Stimulated activated CD8-positive, alpha-beta memory T cell treated with anti-CD3 and anti-CD28 coated beads, Interleukin-2, amount 100 ng/mL, for 48 hours (primary cell): Measurements from ENCODE around the gene PXYLP1.
A peak's percentile ranks its signal among the peaks of the same experiment; 100 is the strongest.

ENCODE experiments used
- DNase-seq, 2 donors: peaks; one replicate each; pipeline ENCODE4 v3.0.0-alpha.2; 2020; ENCODE audit warnings: low read depth in 2 of 2

PXYLP1 gene

DNA sequence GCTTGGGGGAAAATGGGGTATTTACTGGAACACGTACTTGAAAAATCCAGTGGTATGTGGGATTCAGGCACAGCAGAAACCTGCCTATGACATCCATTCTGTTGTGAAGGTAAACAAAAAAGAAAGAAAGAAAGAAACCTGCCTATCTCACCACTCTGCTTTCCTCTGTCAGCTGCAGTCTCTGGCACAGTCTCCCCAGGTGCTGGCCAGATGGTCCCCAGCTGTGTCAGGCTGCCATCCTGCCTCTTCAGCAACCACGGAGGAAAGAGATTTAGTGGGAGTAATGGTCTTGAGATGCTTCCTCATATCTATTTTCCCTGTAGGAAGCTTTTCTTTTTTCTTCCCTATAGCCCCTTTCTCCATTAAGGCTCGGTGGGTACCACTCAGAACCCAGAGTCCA lies 2.5 kb upstream of the PXYLP1 start:
- DNase-seq, result no peak

DNA sequence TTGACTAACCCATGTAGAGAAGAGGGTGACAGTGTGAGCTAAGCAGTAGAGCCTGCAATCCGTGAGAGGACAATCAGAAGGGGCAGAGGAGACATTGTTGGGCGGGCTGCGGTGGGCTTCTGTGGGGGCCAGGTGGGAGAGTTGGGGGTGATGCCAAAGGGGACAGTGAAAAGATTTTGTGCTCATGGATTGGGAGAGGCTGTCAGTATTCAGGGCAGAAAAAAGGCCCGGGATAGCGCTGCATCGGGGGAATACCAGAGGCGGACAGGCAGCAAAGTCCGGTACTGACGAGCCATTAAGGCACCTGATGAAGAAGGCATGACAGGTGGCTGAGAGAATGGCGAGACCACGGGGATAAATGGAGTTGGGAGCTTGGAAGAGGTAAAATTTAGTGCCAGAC lies 1.3 kb upstream of the PXYLP1 start:
- no peak for DNase-seq

DNA sequence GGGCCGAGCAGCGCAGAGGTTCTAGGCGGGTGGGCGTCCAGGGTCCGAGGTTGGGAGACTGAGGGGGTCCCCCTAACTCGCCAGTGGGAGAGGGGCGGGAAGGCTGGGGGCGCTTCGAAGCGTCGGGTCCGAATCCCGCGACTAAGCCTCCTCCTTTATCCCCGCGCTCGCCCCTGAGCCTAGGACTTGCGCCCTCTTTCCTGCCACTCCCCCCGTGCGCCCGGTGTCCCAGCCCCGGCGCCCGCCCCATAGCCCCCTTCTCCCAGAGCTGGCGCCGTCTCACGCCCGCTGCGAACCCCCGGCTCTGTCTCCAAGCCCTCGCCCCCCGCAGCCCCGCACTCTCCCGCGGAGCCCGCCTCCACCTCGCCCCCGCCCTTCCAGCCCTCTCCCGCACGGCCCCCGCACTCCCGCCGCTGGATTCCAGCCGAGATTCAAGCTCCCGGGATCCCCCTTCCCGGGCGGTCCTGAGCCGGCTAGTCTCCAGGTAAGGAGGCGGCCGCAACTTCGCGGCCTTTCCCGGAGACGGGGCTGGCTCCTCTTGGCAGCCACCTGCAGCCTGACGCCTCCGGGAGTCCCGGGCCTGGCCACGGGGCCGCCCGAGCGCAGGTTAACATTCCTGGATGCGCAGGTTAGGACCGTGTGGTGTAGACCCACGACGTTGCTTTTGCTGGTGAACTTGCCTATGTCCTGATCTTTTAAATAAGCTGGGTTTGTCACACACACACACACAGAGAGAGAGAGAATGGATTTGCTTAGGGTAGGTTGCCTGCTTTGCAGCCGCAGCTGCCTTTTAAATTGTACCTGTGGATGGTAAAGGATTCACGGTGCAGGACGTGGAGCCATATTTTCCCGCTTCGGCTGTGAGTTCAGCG lies 563 bp downstream of the PXYLP1 start:
- no peak for DNase-seq

DNA sequence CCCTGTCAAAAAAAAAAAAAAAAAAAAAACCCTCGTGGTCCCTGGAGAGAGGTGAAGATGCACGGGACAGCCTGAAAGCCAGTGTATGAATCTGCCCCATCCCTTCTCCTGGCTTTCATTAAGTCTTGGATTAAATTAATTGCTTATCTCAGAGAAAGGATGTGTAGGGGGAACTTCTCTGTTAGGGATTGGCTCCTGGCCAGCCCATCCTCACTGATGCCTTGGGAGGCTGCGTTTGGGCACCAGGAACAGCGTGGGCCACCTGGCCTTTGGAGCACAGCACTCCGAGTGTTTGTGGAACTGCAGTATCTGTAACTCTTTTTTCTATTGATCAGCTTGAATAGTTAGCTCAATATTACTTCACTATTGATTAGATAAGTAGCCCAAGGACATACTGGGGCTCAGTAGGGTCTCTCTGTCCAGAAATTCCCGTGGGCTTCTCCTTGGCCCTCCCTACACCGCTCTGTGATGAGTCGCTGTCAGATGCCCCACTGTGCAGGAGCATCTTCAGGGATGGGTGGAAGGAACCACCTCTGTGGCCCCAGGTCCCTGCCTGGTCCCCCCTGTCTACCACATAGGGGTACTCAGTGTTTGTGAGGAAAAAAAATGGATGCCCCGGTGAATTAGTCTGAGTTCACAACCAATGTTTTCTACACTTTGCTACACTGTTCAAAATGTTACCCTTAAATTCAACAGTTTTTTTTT lies 2.0 kb downstream of the PXYLP1 start:
- no peak for DNase-seq

DNA sequence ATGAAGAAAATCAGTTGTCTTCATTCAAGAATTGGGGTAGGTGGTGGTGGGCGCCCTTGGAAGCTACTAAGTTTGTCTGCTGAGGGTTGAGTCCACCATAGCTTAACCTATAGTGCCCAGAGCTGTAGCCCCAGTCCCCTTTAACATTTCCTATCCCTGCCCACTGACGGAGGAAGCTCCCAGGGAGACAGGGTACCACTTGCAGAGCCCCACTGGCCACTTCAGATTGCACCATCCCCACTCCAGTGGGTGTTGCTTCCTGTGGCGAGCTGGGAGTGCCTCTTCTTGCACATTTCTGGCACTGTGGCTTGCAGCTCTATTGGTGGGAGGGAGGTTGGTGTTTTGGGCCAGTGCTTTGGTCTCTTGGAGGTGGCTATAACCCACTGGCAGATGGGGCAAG lies 2.7 kb downstream of the PXYLP1 start:
- DNase-seq, result no peak

DNA sequence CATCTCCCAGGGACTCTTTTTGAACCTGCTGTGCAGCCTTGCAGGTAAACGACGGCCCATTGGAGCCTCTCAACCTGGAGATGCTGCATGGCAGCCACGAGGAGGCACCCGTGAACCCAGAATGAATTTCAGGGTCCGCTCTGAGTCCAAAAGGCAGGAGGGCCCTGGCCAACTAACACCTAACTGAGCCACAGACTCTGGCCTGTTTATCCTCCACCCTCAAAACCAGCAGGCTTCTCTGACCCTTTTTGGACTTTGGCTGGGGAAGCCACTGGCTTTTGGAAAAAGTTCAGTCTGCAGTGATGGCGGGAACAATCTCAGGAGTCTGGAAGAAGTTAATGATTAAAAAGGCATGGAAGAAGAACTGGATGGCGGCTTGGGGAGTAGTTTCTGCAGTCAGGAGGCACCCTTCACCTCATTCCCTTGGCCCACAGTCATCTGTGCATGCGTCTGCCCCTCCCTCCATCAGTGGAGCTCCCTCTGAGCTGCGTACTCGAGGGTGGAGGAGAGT lies 4.1 kb downstream of the PXYLP1 start:
- DNase-seq, result no peak

DNA sequence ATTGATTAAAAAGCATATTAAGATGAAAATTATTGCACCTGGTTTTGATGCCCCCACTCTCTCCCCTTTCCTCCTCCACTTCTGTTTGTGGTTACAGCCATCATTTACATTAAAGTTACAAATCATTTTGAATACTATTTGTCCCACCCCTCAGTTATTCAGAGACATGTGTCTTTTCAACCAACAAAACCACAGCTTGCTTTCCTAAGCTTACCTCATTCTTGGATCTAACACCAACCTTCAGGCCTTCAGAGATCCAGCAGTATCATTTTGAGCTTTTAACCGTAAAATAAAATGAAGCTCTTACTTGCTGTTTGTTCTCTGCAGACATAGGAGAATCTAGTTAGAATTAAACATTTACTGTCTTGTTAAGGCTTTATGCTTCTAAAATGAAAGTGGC lies 4.7 kb downstream of the PXYLP1 start:
- DNase-seq, result no peak

DNA sequence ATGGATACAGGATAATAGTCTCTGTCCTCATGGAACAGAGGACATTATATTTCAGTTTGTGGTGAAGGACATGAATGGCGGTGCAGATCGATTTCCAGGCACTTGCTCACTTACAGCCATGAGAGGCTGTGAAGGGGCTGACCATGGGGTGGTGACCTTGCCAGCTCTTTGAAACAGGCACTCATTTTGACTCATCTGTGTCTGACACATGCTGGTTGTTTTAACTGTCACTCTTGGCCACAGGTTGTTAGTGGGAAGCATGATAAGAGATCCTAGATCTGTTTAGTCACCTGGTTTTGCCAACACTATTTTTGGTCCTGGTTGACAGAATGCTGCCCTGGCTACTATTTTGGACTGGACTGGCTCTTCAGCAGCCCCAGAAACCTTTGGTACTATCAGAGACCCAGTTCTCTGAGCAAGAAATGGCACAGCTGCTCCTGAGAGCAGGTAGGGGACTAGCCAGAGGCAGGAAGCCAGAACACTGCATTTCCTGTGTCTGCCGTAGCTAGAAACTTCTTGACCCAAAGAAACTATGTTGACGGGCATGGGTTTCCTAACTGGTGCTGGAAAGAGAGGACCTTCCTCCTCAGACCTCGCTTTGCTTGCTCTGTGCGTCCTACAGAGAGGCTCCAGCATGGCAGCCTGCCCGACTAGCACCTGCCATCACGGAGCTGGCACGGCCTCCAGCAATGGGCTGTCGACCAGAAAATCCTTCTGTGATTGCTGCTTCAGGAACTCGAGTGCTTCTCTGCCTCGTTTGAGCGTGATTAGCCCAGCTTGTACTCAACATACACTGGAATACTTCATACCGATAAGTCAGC lies 6.3 kb downstream of the PXYLP1 start:
- no peak for DNase-seq

DNA sequence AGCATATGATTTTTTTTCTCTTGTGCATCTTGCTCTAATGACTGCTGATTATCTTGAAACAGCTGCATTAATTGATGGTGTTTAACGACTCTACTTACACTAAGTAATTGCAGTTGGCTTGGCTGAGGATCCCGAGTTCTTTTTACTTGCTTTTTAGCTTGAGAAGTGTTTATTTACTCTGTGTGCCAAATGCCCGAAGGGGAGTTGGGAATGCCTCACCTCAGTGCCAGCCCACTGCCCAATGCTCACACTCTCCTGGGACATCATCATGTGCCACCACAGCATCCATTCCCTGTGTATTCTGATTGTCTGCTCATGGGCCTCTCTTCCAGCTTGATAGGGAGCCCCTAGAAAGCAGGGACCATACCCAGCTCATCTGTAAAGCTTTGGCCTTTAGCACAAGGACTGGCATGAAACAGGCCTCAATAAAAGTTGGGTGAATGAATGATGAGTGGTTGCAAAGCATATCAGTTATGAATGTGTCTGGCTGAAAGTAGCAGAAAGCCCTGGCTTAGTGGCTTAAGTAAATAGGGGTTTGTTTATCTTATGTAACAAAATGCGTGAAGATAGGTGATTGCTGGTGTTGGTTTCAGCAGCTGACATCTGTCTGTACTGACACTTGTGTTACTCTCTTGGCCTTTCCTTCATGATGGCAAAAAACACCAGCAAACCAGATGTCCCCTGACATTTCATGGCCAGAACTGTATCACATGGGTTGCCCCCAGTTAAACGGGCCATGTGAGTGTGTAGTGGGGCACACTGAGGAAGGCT lies 8.1 kb downstream of the PXYLP1 start:
- DNase-seq, result no peak

DNA sequence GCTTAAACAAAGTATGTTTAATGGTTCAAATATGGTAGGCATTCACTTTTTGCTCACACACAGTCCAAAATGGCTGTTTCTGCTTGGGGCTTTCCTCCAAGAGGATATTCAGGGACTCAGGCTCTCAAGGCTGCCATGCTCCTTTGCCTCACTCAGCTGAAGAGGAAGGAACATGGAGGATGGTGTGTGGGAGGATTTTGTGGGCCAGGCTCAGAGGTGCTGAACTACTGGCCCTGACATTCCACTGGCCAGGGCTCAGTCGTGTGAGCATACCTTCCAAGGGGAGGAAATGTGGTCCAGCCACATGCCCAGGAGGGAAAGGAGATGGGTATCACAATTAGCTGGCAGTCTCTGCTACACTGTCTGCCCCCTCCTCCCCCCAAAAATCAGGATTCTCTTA lies 8.7 kb downstream of the PXYLP1 start:
- DNase-seq, result no peak

DNA sequence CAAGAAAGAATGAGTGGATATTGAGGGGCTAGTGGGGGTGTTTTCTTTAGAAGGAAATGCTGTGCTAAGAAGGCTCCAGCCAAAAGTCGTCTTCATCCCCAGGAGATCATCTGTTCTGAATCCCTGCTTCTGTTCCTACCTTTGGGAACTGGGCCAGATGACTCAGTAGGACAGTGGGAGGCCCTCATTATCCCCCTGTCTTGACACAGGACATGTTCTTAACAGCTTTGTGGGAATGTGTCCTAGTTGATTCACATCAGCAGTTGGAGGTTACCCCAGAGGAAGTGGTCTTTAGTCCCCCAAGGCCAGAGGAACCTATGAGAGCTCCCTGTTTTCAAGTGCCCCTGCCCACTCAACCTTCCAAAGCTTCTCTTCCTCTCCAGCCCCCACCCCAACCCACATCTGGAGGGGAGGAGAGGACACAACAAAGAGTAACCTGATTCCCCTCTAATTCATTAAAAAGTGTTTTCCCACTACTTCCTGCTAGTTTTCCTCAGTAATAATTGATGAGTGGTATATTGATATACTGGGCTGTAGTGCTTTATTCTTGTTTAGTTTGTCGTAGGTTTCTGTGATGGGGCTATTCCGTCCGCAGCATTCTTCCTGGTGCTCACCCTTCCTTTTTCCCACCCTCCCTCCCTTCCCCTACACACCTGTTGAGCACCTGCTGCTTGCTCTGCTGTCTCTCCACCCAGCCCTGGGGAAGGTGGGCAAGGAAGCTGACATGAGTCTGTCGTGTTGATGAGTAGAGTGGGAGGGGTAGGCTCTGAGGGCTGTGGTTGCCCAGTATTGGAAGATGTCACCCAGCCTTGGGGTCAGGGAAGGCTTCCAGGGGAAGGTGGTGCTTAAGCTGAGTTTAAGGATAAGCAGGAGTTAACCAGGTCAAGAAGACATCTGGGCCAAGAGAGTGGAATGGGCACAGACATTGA lies 9.3 kb downstream of the PXYLP1 start:
- DNase-seq, result no peak

DNA sequence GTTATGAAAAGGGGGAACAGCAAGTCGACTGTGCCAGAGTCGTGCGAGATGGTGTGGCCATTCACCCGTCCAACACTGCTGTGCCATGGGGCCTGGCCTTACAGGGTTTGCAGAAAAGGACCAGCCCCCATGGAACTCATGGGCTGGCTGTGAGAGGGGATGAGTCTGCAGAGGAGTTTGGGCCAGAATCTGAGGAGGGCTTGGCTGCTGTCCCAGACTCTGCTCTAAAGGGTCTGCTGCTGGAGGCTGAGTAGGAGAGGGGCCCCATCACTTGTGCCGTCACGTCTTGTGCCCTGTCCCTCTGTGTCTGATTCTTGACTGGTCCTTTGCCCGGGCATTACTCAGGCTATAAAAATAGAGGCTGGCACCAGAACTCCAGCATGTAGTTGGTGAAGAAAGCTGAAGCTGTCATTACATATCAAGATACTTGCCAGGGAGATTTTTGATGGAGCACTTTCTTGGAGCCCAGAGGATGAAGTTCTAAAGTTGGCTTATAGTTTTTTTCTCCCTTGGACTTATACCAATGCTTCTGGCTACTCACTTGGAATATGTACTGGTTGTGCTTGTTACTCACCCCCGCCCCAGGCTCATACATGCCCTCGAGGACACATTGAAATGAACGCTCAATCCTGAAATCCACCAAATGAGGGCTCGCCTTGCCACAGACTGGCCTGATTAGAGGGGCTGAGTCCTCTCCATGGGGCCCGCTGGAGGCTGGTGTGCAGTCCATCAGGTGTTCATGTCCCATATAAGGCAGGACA lies 10.2 kb downstream of the PXYLP1 start:
- DNase-seq, result no peak

DNA sequence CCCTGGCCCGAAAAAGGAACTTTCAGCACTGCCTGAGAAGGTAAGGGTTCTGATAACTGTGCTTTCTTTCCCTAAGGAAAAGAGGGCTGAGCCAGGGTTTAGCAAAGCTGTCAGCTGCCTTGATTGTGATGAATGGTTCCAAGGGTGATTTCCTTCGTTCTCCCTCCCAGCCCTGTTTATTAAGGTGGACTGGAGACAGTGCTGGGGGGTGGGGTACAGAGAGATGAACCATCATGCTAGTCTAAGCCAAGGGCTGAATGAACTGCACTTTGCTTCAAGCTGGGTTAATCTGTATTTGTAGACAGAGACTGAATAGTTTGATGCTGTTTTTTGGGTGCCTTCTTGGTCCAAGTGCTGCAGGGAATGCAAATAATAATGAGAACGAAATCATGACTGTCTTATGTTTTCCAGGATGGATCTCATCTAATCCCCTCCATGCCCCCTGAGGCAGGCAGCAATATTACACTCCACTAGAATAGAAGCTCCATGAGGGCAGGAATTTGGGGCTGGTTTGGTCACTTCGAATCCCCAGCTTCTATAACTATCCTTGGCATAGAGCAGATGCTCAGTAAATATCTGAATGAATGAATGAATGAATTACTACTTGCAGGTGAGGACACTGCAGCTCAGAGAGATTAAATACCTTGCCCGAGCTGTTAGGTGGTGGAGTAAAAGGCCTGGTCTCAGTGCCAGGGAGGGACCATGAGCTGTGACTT lies 10.9 kb downstream of the PXYLP1 start:
- no peak for DNase-seq

DNA sequence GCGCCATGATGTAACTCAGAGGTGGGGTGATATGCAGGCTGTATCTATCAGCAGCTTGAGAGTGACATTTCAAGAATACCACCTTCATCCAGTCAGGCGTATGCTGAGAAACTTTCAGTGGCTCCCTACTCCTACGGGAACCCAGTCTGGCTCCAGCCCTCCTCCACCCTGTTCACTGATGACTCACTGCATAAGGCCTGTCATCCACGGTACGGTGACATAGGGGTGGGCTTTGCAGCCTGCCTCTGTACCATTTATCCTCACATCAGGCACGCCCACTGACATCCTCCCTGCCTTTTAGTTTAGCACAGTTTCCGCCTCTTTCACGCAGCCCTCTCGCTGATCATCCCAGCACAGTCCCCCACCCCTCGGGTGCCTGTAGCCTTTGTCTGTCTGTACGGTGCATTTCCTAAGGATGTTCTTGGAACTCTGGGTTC lies 11.7 kb downstream of the PXYLP1 start:
- peak; percentile 49 to 54 for DNase-seq

DNA sequence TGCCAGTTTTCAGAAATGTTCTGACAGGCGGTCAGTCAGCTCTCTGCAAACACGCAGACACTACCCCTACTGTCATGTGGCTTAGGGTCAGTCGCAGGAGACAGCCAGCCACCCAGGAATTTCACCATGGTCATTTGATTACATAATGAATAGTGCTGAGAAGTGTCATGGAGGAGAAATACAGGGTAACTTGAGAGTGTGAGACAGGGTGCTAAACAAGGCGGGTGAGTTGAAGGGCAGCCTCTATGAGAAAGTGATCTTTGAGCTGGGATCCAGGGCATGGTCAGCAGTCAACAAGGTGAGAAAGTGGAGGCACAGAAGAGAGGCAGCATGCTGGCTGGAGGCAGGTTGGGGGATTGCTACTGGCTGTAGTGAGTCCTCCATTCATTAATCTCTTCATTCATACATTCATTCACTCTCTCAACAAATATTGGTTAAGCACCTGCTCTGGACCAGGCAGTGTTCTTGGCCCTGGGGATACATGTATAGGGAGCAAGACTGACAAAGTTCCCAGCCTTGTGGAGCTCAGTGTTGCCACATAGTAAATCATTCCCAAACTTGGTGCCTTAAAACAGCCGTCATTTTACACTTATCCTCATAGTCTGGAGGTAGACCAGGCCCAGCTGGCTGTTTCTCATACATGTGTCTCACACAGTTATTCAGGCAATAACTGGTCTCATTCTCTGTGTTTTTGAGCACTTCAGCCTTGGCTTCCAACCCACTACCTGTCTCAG lies 14.8 kb downstream of the PXYLP1 start:
- DNase-seq, result no peak

DNA sequence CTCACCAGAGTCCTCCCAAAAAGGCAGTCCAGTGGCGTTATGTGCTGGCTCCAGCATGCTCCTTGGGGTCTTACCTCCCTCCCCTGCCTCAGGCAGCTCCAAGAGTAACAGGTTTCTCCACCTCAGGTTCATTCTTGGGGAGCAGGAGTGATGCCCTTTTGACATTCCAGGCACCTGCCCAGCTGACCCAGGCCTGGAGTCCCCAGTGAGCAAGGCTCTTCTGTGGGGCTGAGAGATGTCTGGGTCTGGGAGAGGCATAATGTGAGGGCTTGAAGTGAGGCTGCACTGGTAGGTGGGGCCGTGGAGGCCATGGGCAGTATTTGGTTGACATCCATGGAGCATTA lies 15.3 kb downstream of the PXYLP1 start:
- no peak for DNase-seq

DNA sequence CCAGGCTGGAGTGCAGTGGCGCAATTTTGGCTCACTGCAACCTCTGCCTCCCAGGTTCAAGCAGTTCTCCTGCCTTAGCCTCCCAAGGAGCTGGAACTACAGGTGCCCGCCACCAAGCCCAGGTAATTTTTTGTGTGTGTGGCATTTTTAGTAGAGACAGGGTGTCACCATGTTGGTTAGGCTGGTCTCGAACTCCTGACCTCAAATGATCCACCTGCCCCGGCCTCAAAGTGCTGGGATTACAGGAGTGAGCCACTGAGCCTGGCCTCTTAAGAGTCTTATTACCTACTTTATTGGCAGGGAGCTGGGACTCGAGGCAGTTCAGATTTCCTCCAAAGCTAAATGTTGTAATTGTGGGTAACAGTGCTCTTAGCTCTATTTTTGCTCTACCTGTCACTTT lies 16.4 kb downstream of the PXYLP1 start:
- DNase-seq, result no peak

DNA sequence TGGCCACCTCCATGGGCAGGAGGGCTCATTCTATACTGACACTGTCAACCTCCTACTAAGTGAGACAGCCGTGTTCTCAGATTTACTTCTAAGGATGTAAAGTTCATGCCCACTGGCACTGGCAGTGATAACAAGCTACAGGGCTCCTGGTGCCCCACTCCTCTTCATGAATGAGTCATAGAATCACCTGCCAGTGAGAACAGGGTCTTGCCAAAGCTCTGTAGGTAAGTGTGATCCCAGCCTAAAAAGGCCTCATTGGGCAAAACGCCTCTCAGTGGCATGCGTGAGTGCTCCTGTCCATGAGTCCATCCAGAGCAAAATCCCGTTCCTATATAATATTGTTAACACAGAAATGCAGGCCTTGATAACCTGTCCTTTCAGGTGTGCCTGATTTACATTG lies 17.4 kb downstream of the PXYLP1 start:
- DNase-seq, result no peak
